Amniotic stem cell (primary cell): ENCODE results near the gene SLC30A1.
"Not testable (repeated sequence)": the region's sequence is repeated elsewhere in the genome, so short reads cannot be mapped to it uniquely, and the experiment has no call there.

ENCODE experiments used
- DNase-seq: peaks from one replicate; lab custom pipeline; 2025; lab: John Stamatoyannopoulos, UW

Gene SLC30A1

GRCh38 chr1:211578640-211579439 is at the start of gene SLC30A1:
SLC30A1 (minus strand) TSS chr1:211579161; CDS start chr1:211578612, 549 bp downstream.
- peak; percentile 98 for DNase-seq

GRCh38 chr1:211628417-211628816 is 49.5 kb upstream of the SLC30A1 start:
- no peak for DNase-seq

- no peak for DNase-seq
These were observed 48.3 kb upstream of the SLC30A1 start for GRCh38 chr1:211627259-211627658.

GRCh38 chr1:211625866-211626265 is 46.9 kb upstream of the SLC30A1 start:
- DNase-seq, result not testable (repeated sequence)

- DNase-seq, result no peak
These were observed 46.1 kb upstream of the SLC30A1 start for GRCh38 chr1:211625040-211625439.

- DNase-seq, result no peak
These were observed 44.6 kb upstream of the SLC30A1 start for GRCh38 chr1:211623515-211623914.

- DNase-seq, result no peak
These were observed 42.7 kb upstream of the SLC30A1 start for GRCh38 chr1:211621447-211622198.

- no peak for DNase-seq
These were observed 41.1 kb upstream of the SLC30A1 start for GRCh38 chr1:211620097-211620496.

GRCh38 chr1:211619033-211619996 is 40.4 kb upstream of the SLC30A1 start:
- DNase-seq, result no peak

GRCh38 chr1:211616965-211617297 is 38.0 kb upstream of the SLC30A1 start:
- no peak for DNase-seq

GRCh38 chr1:211616231-211616964 is 37.4 kb upstream of the SLC30A1 start:
- DNase-seq, result no peak

GRCh38 chr1:211614615-211615014 is 35.7 kb upstream of the SLC30A1 start:
- DNase-seq, result no peak

GRCh38 chr1:211613951-211614350 is 35.0 kb upstream of the SLC30A1 start:
- DNase-seq, result no peak

- peak; percentile 87 for DNase-seq
These were observed 34.4 kb upstream of the SLC30A1 start for GRCh38 chr1:211613108-211613947.

- DNase-seq, result no peak
These were observed 33.8 kb upstream of the SLC30A1 start for GRCh38 chr1:211612786-211613107.

GRCh38 chr1:211611818-211612217 is 32.9 kb upstream of the SLC30A1 start:
- DNase-seq, result no peak

- no peak for DNase-seq
These were observed 32.0 kb upstream of the SLC30A1 start for GRCh38 chr1:211610779-211611556.

- no peak for DNase-seq
These were observed 30.4 kb upstream of the SLC30A1 start for GRCh38 chr1:211609120-211610024.
